Lower leg skin (tissue), 4 donors: ENCODE data around the gene SCN2B. TPM values are rescaled to one million over a fixed set of nuclear protein-coding genes. Genes with fewer than 3 reads are reported as not detected.

ENCODE experiments used
- DNase-seq, 2 donors: peaks; one replicate each; pipeline ENCODE4 v3.0.0-alpha.2; 2019; ENCODE audit warnings: low spot score in 2 of 2
- H3K4me3 ChIP-seq: fragments of 200-600 bp; sonication (generic); 2 replicates; pipeline ENCODE4 v1.5.1; 2017; ENCODE audit warnings: mild to moderate bottlenecking, low read depth; ENCODE audit not compliant: poor library complexity, severe bottlenecking
- CTCF ChIP-seq, 3 donors: fragments of 450-650 bp; IDR thresholded peaks; one replicate each; pipeline ENCODE4 v1.5.1; 2016; ENCODE audit warnings: antibody characterized with exemption in 3 of 3, mild to moderate bottlenecking in 3 of 3, moderate library complexity in 2 of 3
- POLR2A ChIP-seq, 2 donors: fragments of 450-650 bp; IDR thresholded peaks; one replicate each; pipeline ENCODE4 v1.6.1; 2016 to 2017; ENCODE audit warnings: antibody characterized with exemption in 2 of 2, mild to moderate bottlenecking in 1 of 2, moderate library complexity in 1 of 2
- WGBS, 2 donors: methylation state at CpG; one replicate each; pipeline ENCODE4 v1.1.5; 2018; 5-methylcytosine and 5-hydroxymethylcytosine counted together
- intact Hi-C: fragments of 100-400 bp; cut with DNase I; formaldehyde crosslinking; loops from one replicate; pipeline ENCODE4 v1.15.0; 2023; ENCODE audit warnings: low total_unique reads
- total RNA-seq, 4 donors: library from RNA; depleted of rRNA; stranded (reverse); fragments of >200 nt; gene quantifications; one replicate each; pipeline ENCODE4 v1.1.0, GENCODE V29; 2016

Gene SCN2B
- total RNA-seq, 4 donors from 2014 or later: 0.06 TPM; not detected in 3

- 82 to 85% methylated on average over 5 of the region's 5 CpGs for WGBS, 2 donors
- intact Hi-C loops: no loop called here
- TF ChIP-seq CTCF (IDR thresholded peaks at IDR 0.05) (no peak), POLR2A (IDR thresholded peaks at IDR 0.05) (no peak)
- no peak overlapping the region for H3K4me3 ChIP-seq
- no peak for DNase-seq
Measured at GRCh38 chr11:118221419-118221818, 45.0 kb upstream of the SCN2B start.

- no peak for DNase-seq
- H3K4me3 ChIP-seq: no peak overlapping the region
- TF ChIP-seq POLR2A (IDR thresholded peaks at IDR 0.05): no peak
- no peak for TF ChIP-seq CTCF (IDR thresholded peaks at IDR 0.05)
- intact Hi-C loops: no loop called here
- WGBS, 2 donors: 59 to 80% methylated on average over 1 of the region's 1 CpG
Measured at GRCh38 chr11:118219732-118220131, 43.3 kb upstream of the SCN2B start.

GRCh38 chr11:118219244-118219643 is 42.8 kb upstream of the SCN2B start:
- no peak for TF ChIP-seq POLR2A (IDR thresholded peaks at IDR 0.05)
- TF ChIP-seq CTCF (IDR thresholded peaks at IDR 0.05): no peak
- DNase-seq: no peak
- intact Hi-C loops: no loop called here
- no peak overlapping the region for H3K4me3 ChIP-seq

- intact Hi-C loops: no loop called here
- no peak overlapping the region for H3K4me3 ChIP-seq
- no peak for DNase-seq
- TF ChIP-seq CTCF (IDR thresholded peaks at IDR 0.05) (no peak), POLR2A (IDR thresholded peaks at IDR 0.05) (no peak)
- WGBS, 2 donors: 80 to 81% methylated on average over 3 of the region's 3 CpGs
Measured at GRCh38 chr11:118217575-118217974, 41.1 kb upstream of the SCN2B start.

- DNase-seq: no peak
- WGBS, 2 donors: 75 to 82% methylated on average over 11 of the region's 11 CpGs
- no peak overlapping the region for H3K4me3 ChIP-seq
- TF ChIP-seq CTCF (IDR thresholded peaks at IDR 0.05) (no peak), POLR2A (IDR thresholded peaks at IDR 0.05) (no peak)
- intact Hi-C loops: no loop called here
Measured at GRCh38 chr11:118216621-118217481, 40.4 kb upstream of the SCN2B start.

GRCh38 chr11:118215765-118216164 is 39.3 kb upstream of the SCN2B start:
- DNase-seq: no peak
- 96% methylated on average over 7 of the region's 7 CpGs for WGBS, 2 donors
- TF ChIP-seq CTCF (IDR thresholded peaks at IDR 0.05): no peak
- TF ChIP-seq POLR2A (IDR thresholded peaks at IDR 0.05): no peak
- intact Hi-C loops: no loop called here
- H3K4me3 ChIP-seq: no peak overlapping the region
